Umbilical cord (tissue), 2 donors: Measurements from ENCODE around the gene SNURF. TPM values are rescaled to one million over a fixed set of nuclear protein-coding genes. Genes with fewer than 3 reads are reported as not detected.
"Not testable (repeated sequence)": the region's sequence is repeated elsewhere in the genome, so short reads cannot be mapped to it uniquely, and the experiment has no call there.

Experiments used
- DNase-seq: peaks from one replicate; pipeline ENCODE4 v3.0.0-alpha.2; 2015; ENCODE audit warnings: low spot score
- total RNA-seq: library from RNA; depleted of rRNA; stranded (reverse); fragments of >200 nt; gene quantifications from one replicate; pipeline ENCODE4 v1.2.3, GENCODE V29; 2014; ENCODE audit warnings: low replicate concordance; ENCODE audit not compliant: insufficient read depth

SNURF gene
- total RNA-seq, 1 donor from 2014 or later, result 12.8 TPM

GRCh38 chr15:24966364-24967103, 11.7 kb downstream of the SNURF start:
- DNase-seq, result no peak

DNA sequence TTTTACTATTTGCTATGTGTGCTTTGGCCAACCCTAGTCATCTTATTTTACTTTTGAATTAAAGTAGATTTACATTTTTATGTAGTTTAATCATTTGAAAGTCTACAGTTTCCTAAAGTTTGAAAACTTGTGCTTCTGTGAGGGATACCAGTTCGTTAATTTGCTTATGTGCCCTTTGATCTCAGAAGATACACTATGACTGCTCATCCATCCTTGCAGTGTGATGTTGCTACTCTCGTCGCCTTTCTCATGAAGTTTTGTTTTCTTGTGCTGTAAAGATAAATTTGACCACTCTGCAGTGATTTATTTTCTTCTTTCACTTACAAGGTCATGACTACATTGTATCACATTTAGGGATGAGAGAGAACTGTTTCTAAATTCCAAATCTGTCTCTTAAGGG, 16.3 kb downstream of the SNURF start:
- no peak for DNase-seq

DNA sequence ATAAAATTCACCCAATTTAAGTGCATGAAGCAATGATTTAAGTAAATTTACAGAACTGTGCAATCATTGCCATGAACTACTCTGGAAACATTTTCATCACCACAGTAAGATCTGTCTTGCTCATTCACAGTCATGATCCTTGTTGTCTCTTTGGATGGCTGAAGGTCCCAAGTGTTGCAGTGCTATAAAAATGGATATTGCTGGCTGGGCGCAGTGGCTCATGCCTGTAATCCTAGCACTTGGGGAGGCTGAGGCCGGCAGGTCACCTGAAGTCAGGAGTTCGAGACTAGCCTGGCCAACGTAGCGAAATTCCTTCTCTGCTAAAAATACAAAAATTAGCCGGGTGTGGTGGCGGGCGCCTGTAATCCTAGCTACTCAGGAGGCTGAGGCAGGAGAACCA, 17.0 kb downstream of the SNURF start:
- no peak for DNase-seq

DNA sequence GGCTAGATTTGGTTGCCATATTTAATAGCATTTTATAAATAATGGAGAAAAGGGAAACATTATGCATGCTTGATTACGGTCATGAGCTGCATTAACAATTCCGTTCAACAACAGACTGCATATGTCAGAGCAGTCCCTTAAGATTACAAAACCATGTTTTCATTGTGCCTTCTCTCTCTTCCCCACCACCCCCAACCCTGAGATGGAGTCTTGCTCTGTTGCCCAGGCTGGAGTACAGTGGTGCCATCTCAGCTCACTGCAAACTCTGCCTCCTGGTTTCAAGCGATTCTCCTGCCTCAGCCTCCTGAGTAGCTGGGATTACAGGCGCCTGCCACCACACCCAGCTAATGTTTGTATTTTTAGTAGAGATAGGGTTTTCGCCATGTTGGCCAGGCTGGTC, 17.9 kb downstream of the SNURF start:
- not testable (repeated sequence) for DNase-seq

DNA sequence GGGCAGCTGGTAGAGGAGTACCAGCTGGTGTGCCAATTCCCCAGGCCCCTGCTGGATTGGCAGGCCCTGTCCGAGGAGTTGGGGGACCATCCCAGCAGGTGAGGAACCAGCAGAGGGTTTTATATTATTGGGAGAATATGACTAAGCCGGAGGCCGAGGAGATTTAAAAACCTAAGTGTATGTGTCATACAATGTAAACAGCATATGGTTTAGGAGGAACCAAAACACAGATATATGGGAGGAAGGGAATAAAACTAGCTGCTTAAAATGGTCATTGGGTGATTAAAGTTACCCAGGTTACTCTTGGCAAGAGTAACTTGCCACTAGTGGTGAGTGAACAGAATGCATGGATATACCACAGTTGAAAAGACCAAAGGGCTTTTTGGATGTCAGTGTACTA, 22.1 kb downstream of the SNURF start:
- DNase-seq, result no peak

DNA sequence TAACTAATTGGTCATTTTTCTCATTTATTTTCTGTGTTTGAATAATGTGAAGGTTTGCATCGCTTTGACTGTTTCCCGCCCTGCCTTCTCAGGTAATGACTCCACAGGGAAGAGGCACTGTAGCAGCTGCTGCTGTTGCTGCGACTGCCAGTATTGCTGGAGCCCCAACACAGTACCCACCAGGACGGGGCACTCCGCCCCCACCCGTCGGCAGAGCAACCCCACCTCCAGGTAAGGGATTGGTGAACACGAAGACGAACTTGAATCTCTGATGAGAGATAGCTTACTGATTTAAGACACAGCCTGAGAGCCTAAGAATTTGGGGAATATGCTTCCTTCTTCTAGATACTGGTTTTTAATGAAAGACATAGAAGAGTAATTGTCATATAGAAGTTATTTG, 22.9 kb downstream of the SNURF start:
- DNase-seq, result no peak

GRCh38 chr15:24985224-24985623, 30.4 kb downstream of the SNURF start:
- DNase-seq, result no peak

DNA sequence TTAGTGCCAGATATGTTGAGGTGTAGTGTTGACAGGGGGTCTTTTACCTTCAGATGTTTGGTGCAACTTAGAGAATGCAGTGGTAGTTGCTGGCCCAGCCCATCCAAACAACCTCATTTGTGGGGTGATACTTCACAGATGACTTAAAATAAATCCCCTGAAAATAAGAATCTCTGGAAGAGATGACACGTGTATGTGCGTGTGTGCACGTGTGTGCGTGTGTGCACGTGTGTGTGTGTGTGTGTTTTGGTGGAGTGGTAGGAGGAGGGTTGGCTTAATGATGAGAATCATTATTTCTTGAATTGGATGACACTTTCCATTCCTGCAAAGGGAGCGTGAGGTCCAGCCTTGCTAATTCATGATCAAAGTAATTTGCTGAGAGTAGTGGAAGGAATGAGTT, 31.9 kb downstream of the SNURF start:
- DNase-seq, result no peak

Other genes with a start within 250 kb of the SNURF start
- 97.7 TPM for gene SNRPN, start within 50 bp of the SNURF start, total RNA-seq